Measurements from ENCODE around the gene B9D2. TPM values are rescaled to one million over a fixed set of nuclear protein-coding genes. Genes with fewer than 3 reads are reported as not detected.

The B9D2 gene
- total and polyA plus RNA-seq, 2 of the 4 experiments (the other 2 are of a cell fraction): 6.1 to 9.7 TPM

- TF ChIP-seq NFE2L2 (IDR thresholded peaks at IDR 0.05; ENCODE audit: low read depth, low read length) (no peak), CEBPB (IDR thresholded peaks at IDR 0.05; ENCODE audit: low read depth, low read length) (peak; percentile 31; the same call in 1 of the 2 replicates), BHLHE40 (IDR thresholded peaks at IDR 0.05; ENCODE audit: low read depth, low read length) (peak; percentile 92), RCOR1 (IDR thresholded peaks at IDR 0.05; ENCODE audit: insufficient replicate concordance, low read length) (no peak)
Measured at GRCh38 chr19:41397086-41398049, 33.4 kb upstream of the B9D2 start, which contains the start of the genes BCKDHA and EXOSC5 (continued).

- Histone ChIP-seq H2BK15ac (ENCODE audit: low read depth, low read length) (no peak overlapping the region), H3K14ac (replicated peaks; ENCODE audit: low read depth, low read length) (no peak overlapping the region), H3K27ac (ENCODE audit: insufficient read depth, low read length) (no peak overlapping the region), H3K27me3 (ENCODE audit: control insufficient read depth, insufficient read depth, low read length) (no peaks in the 10 kb centered on the region), H3K36me3 (ENCODE audit: control insufficient read depth, insufficient read depth, low read length) (peaks cover 13% of the 10 kb centered on the region), H3K4me1 (ENCODE audit: control insufficient read depth, insufficient read depth, low read length) (peaks cover 4% of the 10 kb centered on the region; the same call in 1 of the 2 replicates), H3K23ac (ENCODE audit: low read depth, low read length) (no peak overlapping the region), H3K9ac (ENCODE audit: low read depth, low read length) (no peak overlapping the region), H2BK20ac (ENCODE audit: low read depth, low read length) (no peak overlapping the region), H3K79me1 (ENCODE audit: low read depth in 1 of 2, low read length in 2 of 2) (peaks cover 18 to 24% of the 10 kb centered on the region in 2 experiments), H3K4me2 (ENCODE audit: low read depth, low read length) (no peak overlapping the region), H4K91ac (ENCODE audit: insufficient read depth, low read depth, low read length) (no peak overlapping the region), H3K4ac (ENCODE audit: low read depth, low read length) (no peak overlapping the region), H3K9me3 (ENCODE audit: control insufficient read depth, insufficient read depth, low read length) (no peaks in the 10 kb centered on the region), H4K8ac (ENCODE audit: low read depth in 2 of 2, low read length in 2 of 2) (no peak overlapping the region), H2BK120ac (ENCODE audit: low read depth, low read length) (no peak overlapping the region), H2BK5ac (ENCODE audit: low read depth, low read length, poor library complexity, severe bottlenecking) (no peak overlapping the region), H3K18ac (ENCODE audit: low read depth, low read length) (no peak overlapping the region), H3K56ac (ENCODE audit: extremely low read depth, insufficient read depth, low read length) (no peak overlapping the region), H2AK5ac (ENCODE audit: low read depth, low read length) (no peak overlapping the region), H3K4me3 (ENCODE audit: insufficient read depth, low read depth, low read length) (no peak overlapping the region), H2AK9ac (replicated peaks; ENCODE audit: low read depth, low read length, poor library complexity) (no peak overlapping the region), H2AFZ (replicated peaks; ENCODE audit: low read length, poor library complexity) (no peak overlapping the region), H4K20me1 (ENCODE audit: insufficient read depth, low read length) (no peaks in the 10 kb centered on the region), H3K9me1 (ENCODE audit: insufficient read depth, low read length) (peaks cover 5% of the 10 kb centered on the region; the same call in 1 of the 2 replicates), H4K5ac (ENCODE audit: low read depth, low read length) (no peak overlapping the region)
- POLR2A ChIA-PET (ENCODE audit: unreplicated experiment): no interaction called here
- intact Hi-C loops (cut with micrococcal nuclease) (loop anchor here (5.0 kb wide), 1 partner anchor 43 kb away; the partner anchor contains the start of gene TGFB1), in situ Hi-C loops (cut with MboI; ENCODE audit: low sequenced_read_pairs) (no loop called here), dilution Hi-C loops (cut with HindIII; ENCODE audit: low sequenced_read_pairs, unreplicated experiment) (no loop called here)
- WGBS, 2 experiments (ENCODE audit: extremely low coverage in 2 of 2, insufficient read length in 1 of 2): 53% methylated on average over 6 of the region's 6 CpGs; no CpG with 5 or more reads in 1 of the 2 experiments
- no peak for TF ChIP-seq MAZ (IDR thresholded peaks at IDR 0.05; ENCODE audit: borderline replicate concordance, low read depth, low read length)
- TF ChIP-seq NFE2L2 (IDR thresholded peaks at IDR 0.05; ENCODE audit: low read depth, low read length): no peak
- TF ChIP-seq CHD1 (IDR thresholded peaks at IDR 0.05; ENCODE audit: low read depth, low read length): no peak
- TF ChIP-seq USF2 (IDR thresholded peaks at IDR 0.05; ENCODE audit: low read depth, low read length): no peak
- TF ChIP-seq MXI1 (IDR thresholded peaks at IDR 0.05; ENCODE audit: borderline replicate concordance, low read depth, low read length): no peak
- TF ChIP-seq RAD21 (IDR thresholded peaks at IDR 0.05; ENCODE audit: low read length): no peak
- TF ChIP-seq FOS (IDR thresholded peaks at IDR 0.05; ENCODE audit: low read depth, low read length): no peak
- no peak for TF ChIP-seq CEBPB (IDR thresholded peaks at IDR 0.05; ENCODE audit: low read depth, low read length)
- TF ChIP-seq ELK1 (IDR thresholded peaks at IDR 0.05; ENCODE audit: borderline replicate concordance, low read depth, low read length): no peak
- DNase-seq (no peak), ATAC-seq (ENCODE audit: low read depth) (no peak)
- BruUV-seq (replicated peaks): no TSS peak
- CTCF ChIA-PET: no interaction called here
Measured at GRCh38 chr19:41395355-41395754, 31.4 kb upstream of the B9D2 start.

Data from IMR-90 (cell line).